RKO (cell line): ENCODE data around the gene GAA.

Experiments used
- DNase-seq: peaks from one replicate; pipeline ENCODE4 v3.0.0-alpha.2; 2016; ENCODE audit warnings: low spot score

The GAA gene

DNA sequence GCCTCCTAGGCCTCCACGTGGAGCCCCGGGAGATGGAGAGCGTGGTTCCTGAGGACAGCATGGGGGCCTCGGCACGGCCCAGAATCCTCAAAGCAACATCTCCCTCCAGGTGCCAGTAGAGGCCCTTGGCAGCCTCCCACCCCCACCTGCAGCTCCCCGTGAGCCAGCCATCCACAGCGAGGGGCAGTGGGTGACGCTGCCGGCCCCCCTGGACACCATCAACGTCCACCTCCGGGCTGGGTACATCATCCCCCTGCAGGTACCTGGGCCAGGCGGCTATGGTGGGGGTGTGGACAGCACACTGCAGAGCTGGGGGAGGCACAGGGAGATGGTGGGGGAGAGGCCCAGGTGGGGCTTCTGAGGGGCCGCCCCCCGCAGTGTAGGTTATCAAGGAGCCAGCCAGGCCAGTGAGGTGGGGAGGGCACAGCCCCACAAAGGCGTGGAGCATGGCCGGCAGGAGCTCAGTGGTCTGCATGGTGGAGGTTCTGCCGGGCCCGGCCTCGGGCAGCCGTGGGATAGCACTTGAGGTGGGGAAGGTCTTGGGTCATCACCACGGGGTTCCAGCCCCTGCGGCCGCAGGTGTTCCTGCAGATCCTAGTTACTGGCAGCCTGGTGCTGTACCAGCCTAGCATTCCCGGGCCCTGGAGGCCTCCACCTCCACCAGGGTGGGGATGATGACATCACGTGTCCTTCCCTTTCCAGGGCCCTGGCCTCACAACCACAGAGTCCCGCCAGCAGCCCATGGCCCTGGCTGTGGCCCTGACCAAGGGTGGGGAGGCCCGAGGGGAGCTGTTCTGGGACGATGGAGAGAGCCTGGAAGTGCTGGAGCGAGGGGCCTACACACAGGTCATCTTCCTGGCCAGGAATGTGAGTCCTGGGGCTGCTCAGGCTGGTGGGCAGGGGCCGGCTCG lies 16.4 kb downstream of the GAA start:
- no peak for DNase-seq

- no peak for DNase-seq
Measured at GRCh38 chr17:80118601-80119270, 17.4 kb downstream of the GAA start.

DNA sequence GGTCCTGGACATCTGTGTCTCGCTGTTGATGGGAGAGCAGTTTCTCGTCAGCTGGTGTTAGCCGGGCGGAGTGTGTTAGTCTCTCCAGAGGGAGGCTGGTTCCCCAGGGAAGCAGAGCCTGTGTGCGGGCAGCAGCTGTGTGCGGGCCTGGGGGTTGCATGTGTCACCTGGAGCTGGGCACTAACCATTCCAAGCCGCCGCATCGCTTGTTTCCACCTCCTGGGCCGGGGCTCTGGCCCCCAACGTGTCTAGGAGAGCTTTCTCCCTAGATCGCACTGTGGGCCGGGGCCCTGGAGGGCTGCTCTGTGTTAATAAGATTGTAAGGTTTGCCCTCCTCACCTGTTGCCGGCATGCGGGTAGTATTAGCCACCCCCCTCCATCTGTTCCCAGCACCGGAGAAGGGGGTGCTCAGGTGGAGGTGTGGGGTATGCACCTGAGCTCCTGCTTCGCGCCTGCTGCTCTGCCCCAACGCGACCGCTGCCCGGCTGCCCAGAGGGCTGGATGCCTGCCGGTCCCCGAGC lies 17.9 kb downstream of the GAA start:
- DNase-seq: no peak

DNA sequence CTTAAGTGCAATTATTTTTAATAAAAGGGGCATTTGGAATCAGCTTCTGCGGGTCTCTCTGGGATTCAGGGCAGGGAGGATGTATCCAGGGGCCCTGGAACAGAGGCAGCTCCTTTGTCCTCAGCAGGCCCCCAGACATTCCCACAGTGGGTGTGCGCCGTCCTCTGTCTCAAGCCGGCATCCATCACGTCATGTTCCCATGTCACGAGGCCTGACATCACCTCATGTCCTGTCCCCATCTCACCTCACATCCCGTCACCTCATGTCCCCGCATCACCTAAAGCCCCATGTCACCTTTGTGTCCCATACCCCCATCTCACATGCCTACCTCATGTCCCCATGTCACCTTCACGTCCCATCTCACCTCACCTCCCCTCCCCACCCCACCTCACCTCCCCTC lies 18.5 kb downstream of the GAA start:
- no peak for DNase-seq

DNA sequence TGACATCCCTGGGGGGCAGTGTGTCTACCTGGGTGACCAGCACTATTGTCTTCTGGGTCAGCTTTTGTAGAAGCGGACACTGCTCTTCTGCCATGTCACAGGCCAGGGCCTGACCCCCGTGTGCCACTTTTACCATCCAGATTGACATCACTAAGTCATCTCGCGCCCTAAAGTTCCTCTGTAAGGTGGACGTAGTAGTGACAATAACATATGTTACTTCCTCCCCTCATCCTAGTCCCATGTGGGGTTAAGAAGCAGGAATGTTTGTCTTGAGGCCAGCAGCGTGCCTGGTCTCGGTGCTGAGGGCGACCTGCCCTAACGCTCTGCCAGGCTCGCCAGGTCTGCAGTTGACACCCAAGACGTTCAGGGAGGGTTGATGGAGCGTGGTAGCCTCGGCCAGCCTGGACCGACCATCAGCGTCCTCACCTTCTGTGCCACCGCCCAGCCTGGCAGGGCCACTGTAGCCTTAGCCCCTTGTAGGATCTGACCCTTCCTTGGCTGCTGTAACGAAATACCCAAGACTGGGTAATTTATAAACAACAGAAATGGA lies 20.7 kb downstream of the GAA start:
- DNase-seq: no peak

DNA sequence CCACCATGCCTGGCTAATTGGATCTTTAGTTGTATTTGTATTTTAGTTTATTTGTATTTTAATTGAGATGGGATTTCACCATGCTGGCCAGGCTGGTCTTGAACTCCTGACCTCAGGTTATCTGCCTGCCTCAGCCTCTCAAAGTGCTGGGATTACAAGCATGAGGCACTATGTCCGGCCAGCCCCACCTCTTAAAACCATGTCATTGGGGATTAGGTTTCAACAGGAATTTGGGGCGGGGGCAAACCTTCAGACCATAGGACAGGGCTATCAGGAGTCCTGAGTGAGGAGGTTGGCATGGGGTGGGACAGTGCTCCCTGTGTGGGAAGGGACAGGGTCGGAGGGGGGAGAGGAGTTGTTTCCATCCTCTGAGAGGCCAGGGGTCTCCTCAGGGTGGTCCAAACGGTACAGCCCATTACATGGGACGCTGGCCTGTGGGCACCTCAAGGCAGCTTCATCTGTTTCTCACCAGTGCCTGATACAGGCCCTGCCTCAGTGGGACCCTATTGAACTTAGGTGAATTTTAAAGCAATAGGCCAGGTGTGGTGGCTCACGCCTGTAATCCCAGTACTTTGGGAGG lies 21.6 kb downstream of the GAA start:
- no peak for DNase-seq

- DNase-seq: peak; percentile 37
Measured at GRCh38 chr17:80123791-80124190, 22.4 kb downstream of the GAA start.

GRCh38 chr17:80124351-80124981 lies 23.1 kb downstream of the GAA start:
- peak; percentile 33 for DNase-seq

DNA sequence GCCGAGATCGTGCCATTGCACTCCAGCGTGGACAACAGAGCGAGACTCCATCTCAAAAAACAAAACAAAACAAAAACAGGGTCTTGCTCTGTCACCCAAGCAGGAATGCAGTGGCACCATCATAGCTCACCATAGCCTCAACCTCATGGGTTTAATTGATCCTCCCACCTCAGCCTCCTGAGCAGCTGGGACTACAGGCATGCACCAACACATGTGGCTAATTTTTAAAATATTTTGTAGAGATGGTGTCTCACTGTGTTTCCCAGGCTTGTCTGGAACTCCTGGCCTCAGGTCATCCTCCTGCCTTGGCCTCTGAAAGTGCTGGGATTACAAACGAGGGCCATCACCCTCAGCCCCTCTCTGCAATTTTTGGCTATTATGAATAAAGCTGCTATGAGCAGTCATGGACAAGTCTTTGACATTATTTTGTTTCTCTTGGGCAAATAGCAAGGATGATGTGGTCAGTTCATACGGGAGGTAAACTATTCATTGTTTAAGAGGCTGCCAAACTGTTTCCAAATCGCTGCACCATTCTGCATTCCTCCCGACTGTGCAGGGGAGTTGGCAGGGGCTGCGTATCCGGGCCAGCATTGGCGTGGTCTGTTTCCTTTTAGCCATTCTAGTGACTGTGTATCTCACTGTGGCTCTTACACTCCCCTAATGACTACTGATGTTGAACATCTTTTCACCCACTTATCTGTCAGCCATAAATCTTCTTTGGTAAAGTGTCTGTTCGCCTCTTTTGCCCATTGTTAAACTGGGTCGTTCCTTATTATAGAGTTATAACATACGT lies 24.5 kb downstream of the GAA start:
- DNase-seq: no peak

GRCh38 chr17:80126449-80126715 lies 25.0 kb downstream of the GAA start:
- DNase-seq: no peak

DNA sequence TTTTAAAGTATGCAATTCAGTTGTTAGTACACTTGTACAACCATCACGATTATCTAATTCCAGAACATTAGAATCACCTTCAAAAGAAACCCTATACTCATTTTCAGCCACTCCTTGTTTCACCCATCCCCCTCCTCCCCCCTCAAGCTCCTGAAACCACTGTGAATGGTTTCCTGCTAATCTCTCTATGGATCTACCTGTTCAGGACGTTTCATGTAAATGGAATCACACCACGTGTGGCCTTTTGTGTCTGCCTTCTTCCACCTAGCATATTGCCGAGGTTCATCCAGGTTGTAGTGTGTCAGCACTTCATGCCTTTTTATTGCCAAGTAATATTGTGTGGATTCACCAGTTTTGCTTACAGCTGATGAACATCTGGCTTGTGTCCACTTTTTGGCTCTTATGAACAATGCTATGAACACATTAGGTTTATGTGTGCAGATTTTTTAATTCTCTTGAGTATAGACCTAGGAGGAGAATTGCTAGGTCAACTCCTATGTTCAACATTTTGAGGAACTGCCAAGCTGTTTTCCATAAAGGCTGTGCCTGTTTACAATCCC lies 27.7 kb downstream of the GAA start:
- DNase-seq: no peak

DNA sequence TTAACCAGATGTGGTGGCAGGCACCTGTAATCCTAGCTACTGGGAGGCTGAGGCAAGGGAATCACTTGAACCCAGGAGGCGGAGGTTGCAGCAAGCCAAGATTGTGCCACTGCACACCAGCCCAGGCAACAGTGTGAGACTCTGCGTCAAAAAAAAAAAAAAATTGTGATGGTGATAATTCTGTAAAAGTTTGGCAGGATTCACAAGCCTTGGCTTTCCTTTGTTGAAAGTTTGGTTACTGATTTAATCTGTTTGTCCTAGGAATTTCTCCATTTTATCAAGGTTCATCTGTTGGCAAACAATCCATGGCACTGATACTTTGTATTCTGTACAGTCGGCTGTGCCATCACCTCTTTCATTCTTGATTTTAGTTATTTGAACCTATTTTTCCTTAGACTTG lies 29.6 kb downstream of the GAA start:
- DNase-seq: no peak

GRCh38 chr17:80132906-80133625 lies 31.7 kb downstream of the GAA start:
- DNase-seq: no peak

DNA sequence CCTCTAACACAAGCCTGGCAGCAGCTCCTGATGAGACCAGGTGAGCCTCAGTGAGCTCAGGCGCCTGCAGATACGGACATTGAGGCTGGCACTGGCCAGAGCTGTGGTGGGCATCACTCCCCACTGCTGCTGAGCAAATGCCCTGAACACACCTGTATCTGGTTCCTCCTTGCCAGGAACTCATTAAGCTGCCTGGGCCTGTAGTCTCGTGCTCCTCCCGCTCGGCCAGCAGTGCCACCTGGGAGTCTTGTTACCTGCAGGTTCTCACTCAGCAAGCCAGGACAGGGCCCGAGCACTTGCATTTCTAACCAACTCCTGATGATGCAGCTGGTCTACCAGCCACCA lies 32.2 kb downstream of the GAA start:
- DNase-seq: no peak

GRCh38 chr17:80137131-80137530 lies 35.8 kb downstream of the GAA start:
- no peak for DNase-seq

DNA sequence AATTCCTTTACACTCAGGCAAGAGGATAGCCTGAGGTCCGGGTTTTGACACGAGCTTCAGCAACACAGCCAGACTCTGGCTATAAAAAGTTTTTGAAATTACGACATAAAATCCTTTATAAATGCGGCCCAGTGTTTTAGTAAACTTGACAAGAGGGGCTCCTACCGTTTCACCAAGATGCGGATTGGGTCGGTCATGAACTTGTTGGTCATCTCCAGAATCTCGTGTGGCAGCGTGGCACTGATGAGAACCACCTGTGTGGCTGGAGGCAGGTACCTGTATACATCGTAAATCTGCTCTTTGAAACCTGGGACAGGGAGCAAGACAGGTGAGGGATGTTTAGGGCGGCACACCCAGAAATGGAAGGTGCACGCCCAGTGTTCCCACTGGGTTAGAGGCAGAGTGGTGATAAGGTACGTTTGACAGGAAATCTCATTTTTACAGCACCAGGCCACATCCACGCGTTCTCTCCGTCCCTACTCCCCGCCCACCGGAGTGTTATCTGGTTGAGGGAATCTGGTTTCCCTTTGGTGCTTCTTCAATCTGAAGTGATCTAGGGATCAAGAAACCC lies 37.6 kb downstream of the GAA start:
- DNase-seq: no peak

DNA sequence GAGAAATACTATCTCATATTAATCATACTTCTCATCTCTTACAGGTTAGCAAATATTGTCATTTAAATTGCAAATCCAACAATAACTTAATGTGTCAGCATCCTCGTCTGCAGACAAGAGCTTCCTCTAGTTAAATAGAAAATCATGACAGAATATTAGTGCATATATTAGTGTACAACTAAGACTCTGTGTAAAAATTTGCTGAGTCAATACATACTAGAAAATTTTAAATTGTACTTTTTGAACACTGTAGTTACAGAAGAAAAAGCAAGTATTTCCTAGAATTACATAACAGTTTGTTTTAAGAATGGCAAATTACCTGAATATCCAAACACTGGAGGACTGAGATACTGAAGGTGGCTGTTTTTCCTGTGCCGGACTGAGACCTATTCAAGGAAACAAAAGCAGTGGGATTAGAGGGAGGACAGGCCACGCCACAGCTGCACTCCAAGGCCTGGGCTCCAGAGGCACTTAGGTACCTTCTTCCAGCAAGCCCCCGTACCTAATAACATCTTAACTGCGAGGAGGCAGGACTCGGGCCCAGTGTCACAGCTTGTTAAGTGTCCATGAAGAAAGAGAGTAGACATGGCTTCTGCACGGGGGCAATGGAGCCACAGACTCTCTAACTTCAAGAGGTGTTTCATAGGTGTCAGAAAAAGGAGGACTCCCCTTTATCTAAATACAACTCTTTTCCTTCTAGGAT lies 40.2 kb downstream of the GAA start:
- DNase-seq: no peak

GRCh38 chr17:80142929-80143328 lies 41.5 kb downstream of the GAA start:
- DNase-seq: no peak
